Ascending aorta (tissue), 2 donors: ENCODE data around the gene PHLPP1. TPM values are rescaled to one million over a fixed set of nuclear protein-coding genes. Genes with fewer than 3 reads are reported as not detected.

Experiments
- DNase-seq, 2 donors: peaks; one replicate each; pipeline ENCODE4 v3.0.0-alpha.2; 2019; ENCODE audit warnings: low spot score in 2 of 2
- H3K27ac ChIP-seq, 2 donors: fragments of 200-600 bp; sonication (generic); one replicate each; pipeline ENCODE4 v1.5.1; 2016 to 2017; ENCODE audit warnings: mild to moderate bottlenecking in 1 of 2
- H3K27me3 ChIP-seq: fragments of 200-600 bp; sonication (generic); one replicate; pipeline ENCODE4 v1.5.1; 2017
- H3K36me3 ChIP-seq, 2 donors: fragments of 200-600 bp; sonication (generic); one replicate each; pipeline ENCODE4 v1.5.1; 2016
- H3K4me1 ChIP-seq, 2 donors: fragments of 200-600 bp; sonication (generic); one replicate each; pipeline ENCODE4 v1.5.1; 2016 to 2017; ENCODE audit warnings: mild to moderate bottlenecking in 1 of 2
- H3K4me3 ChIP-seq, 2 donors: fragments of 200-600 bp; sonication (generic); one replicate each; pipeline ENCODE4 v1.5.1; 2016 to 2017; ENCODE audit warnings: mild to moderate bottlenecking in 1 of 2
- H3K9me3 ChIP-seq, 2 donors: fragments of 200-600 bp; sonication (generic); one replicate each; pipeline ENCODE4 v1.5.1; 2016
- intact Hi-C: fragments of 100-400 bp; cut with DNase I; formaldehyde crosslinking; loops from one replicate; pipeline ENCODE4 v1.15.1; 2023
- total RNA-seq: library from RNA; depleted of rRNA; stranded (reverse); fragments of >200 nt; gene quantifications from one replicate; pipeline ENCODE4 v1.1.0, GENCODE V29; 2016
- TF ChIP-seq, protein P1 (sequence below), 3 experiments: fragments of 200-600 bp in 2 of 3; fragments of 450-650 bp in 1 of 3; sonication (generic) in 2 of 3; IDR thresholded peaks; one replicate each; pipeline ENCODE4 v1.5.1; 2016 to 2019; ENCODE audit warnings: antibody characterized with exemption in 3 of 3, mild to moderate bottlenecking in 1 of 3, moderate library complexity in 1 of 3

The PHLPP1 gene
- total RNA-seq, 1 donor from 2014 or later: 9.8 TPM

GRCh38 chr18:62850619-62851306 lies 135.4 kb downstream of the PHLPP1 start:
- intact Hi-C loops: no loop called here

DNA sequence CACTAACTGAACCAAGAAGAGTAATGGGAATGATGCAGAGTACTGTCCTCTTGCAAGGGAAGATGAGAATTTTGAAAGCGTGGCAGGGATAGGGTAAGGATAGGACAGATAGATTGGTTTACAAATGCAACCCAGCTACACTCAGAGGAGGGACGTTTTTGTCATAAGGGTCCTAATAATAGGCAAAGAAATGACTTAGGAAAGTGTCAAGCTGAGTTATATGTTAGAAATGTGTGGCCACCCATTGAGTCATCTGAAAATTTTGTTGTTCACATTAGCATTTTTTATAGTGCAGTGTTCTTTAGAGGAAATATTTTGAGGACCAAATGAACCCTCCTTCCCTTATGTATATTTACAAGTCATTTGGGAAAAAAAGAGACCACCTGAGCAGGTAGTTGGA lies 137.5 kb downstream of the PHLPP1 start:
- Histone ChIP-seq H3K4me3 (no peak overlapping the region), H3K36me3 (no peaks in the 10 kb centered on the region), H3K4me1 (no peaks in the 10 kb centered on the region), H3K27me3 (no peaks in the 10 kb centered on the region), H3K9me3 (no peaks in the 10 kb centered on the region), H3K27ac (no peak overlapping the region)
- intact Hi-C loops: no loop called here
- DNase-seq: no peak
- TF ChIP-seq, protein P1, sequence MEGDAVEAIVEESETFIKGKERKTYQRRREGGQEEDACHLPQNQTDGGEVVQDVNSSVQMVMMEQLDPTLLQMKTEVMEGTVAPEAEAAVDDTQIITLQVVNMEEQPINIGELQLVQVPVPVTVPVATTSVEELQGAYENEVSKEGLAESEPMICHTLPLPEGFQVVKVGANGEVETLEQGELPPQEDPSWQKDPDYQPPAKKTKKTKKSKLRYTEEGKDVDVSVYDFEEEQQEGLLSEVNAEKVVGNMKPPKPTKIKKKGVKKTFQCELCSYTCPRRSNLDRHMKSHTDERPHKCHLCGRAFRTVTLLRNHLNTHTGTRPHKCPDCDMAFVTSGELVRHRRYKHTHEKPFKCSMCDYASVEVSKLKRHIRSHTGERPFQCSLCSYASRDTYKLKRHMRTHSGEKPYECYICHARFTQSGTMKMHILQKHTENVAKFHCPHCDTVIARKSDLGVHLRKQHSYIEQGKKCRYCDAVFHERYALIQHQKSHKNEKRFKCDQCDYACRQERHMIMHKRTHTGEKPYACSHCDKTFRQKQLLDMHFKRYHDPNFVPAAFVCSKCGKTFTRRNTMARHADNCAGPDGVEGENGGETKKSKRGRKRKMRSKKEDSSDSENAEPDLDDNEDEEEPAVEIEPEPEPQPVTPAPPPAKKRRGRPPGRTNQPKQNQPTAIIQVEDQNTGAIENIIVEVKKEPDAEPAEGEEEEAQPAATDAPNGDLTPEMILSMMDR (IDR thresholded peaks at IDR 0.05): no peak

More at GRCh38 chr18:62850619-62851306, 135.4 kb downstream of the PHLPP1 start:
- TF ChIP-seq, protein P1 (IDR thresholded peaks at IDR 0.05): no peak
- Histone ChIP-seq H3K27me3 (no peaks in the 10 kb centered on the region), H3K27ac (no peak overlapping the region), H3K4me3 (no peak overlapping the region), H3K36me3 (no peaks in the 10 kb centered on the region), H3K4me1 (no peaks in the 10 kb centered on the region), H3K9me3 (no peaks in the 10 kb centered on the region)
- no peak for DNase-seq

DNA sequence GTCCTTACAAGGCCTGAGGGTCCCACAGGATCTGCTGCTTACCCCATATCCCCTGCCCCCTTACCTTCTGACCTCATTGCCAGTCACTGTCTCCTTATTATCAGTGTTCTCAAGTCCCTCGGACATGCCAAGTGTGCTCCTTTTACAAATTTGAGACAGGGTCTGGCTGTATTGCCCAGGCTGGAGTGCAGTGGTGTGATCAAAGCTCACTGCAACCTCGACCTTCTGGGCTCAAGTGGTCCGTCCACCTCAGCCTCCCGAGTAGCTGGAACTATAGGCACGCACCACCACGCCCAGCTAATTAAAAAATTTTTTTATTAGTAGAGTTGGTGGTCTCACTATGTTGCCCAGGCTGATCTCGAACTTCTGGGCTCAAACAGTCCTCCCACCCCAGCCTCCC lies 141.0 kb downstream of the PHLPP1 start:
- H3K36me3 ChIP-seq: no peaks in the 10 kb centered on the region
- DNase-seq: no peak

DNA sequence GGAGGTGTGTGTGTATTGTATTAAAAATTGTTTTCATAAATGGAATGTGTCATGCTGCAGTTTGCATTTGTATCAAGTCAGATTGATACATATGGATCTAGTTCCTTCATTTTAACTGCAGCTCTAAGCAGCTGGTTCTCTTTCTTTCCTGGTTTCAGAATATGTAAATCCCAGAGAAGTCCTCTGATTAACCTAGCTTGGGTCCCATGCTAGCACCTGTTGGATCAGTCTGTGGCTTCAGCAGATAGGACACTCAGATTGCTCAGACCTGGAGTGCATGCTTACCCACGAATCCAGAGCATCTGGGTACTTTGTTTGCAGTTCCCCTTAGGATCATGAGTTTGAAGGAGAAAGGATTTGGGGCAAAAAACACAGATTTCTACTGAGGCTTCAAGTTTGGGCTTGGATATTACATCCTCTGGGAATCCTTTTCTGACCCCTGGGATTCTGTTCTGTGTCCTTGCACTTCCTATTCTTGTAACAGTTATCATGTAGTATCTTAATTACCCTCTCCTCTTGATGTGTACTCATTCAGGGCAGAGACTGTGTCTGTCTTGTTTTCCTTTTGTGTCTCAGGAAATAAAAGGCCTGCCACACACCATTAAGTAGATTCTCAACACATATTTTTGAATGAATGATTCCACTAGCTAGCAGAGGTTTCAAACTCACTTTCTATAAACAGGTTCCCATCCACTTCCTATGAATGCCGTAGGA lies 142.1 kb downstream of the PHLPP1 start:
- TF ChIP-seq, protein P1 (IDR thresholded peaks at IDR 0.05): no peak
- no peak overlapping the region for H3K27ac ChIP-seq
- DNase-seq: no peak
- no peaks in the 10 kb centered on the region for H3K4me1 ChIP-seq
- H3K9me3 ChIP-seq: no peaks in the 10 kb centered on the region
- H3K4me3 ChIP-seq: no peak overlapping the region
- intact Hi-C loops: no loop called here
- H3K36me3 ChIP-seq: no peaks in the 10 kb centered on the region
- no peaks in the 10 kb centered on the region for H3K27me3 ChIP-seq

More for the DNA sequence above, 141.0 kb downstream of the PHLPP1 start:
- no peaks in the 10 kb centered on the region for H3K9me3 ChIP-seq
- no peak overlapping the region for H3K4me3 ChIP-seq
- H3K4me1 ChIP-seq: no peaks in the 10 kb centered on the region
- TF ChIP-seq, protein P1 (IDR thresholded peaks at IDR 0.05): no peak
- H3K27ac ChIP-seq: no peak overlapping the region
- no peaks in the 10 kb centered on the region for H3K27me3 ChIP-seq
- intact Hi-C loops: no loop called here

- Histone ChIP-seq H3K36me3 (no peaks in the 10 kb centered on the region), H3K9me3 (no peaks in the 10 kb centered on the region), H3K4me1 (no peaks in the 10 kb centered on the region), H3K27ac (no peak overlapping the region), H3K4me3 (no peak overlapping the region), H3K27me3 (no peaks in the 10 kb centered on the region)
- intact Hi-C loops: no loop called here
- TF ChIP-seq, protein P1 (IDR thresholded peaks at IDR 0.05): no peak
- DNase-seq: no peak
These were observed 144.7 kb downstream of the PHLPP1 start for GRCh38 chr18:62860062-62860461.
